K562 (cell line): Measurements from ENCODE around the gene HSD17B11. TPM values are rescaled to one million over a fixed set of nuclear protein-coding genes. Genes with fewer than 3 reads are reported as not detected.
A peak's percentile ranks its signal among the peaks of the same experiment; 100 is the strongest.

Experiments used
- ATAC-seq: fragments of 200-7000 bp; cut with Tn5 transposase; 3 replicates; pipeline ENCODE4 v1.9.1; 2020; ENCODE audit warnings: moderate library complexity
- BruUV-seq: library from RNA; stranded (reverse); fragments of 400-500 nt; replicated peaks from 2 replicates; lab custom pipeline; 2021; lab: Mats Ljungman, UMichigan
- CTCF ChIA-PET: fragments of 300-600 bp; formaldehyde crosslinking; extraction: SDS; loops from one replicate; lab custom pipeline; 2021; ENCODE audit warnings: low intra/inter-chr PET ratio; lab: Yijun Ruan, JAX
- POLR2A ChIA-PET: fragments of 300-600, 350-650 bp; sonication (Branson Sonifier 250); formaldehyde crosslinking; extraction: SDS; loops from one replicate; lab custom pipeline; 2021; ENCODE audit warnings: antibody characterized with exemption, inconsistent platforms; lab: Yijun Ruan, JAX
- DNase-seq, 4 experiments: peaks; one replicate each; pipeline versions ENCODE4 v3.0.0 to v3.0.0-alpha.2; 2011 to 2018; ENCODE audit warnings: low spot score in 3 of 4, mixed read lengths in 3 of 4; ENCODE audit errors: extremely low read depth in 1 of 4
- FAIRE-seq: peaks from 2 replicates; lab custom pipeline; 2011; peaks lifted over from hg19 to GRCh38; lab: Jason Lieb, UNC
- H2AFZ ChIP-seq: 2 replicates; pipeline ENCODE4 v1.6.0; 2011; ENCODE audit warnings: low read depth, low read length, control low read depth, inconsistent platforms
- H3K27ac ChIP-seq: fragments of 200-600 bp; 3 replicates; pipeline ENCODE4 v1.8.0; 2011; ENCODE audit warnings: low read depth, mild to moderate bottlenecking, control low read depth, inconsistent platforms, low read length, moderate library complexity, mixed read lengths; ENCODE audit errors: extremely low read depth
- H3K27me3 ChIP-seq, 2 experiments: fragments of 300-600 bp in 1 of 2; 2 replicates in 1 of 2; 3 replicates in 1 of 2; pipeline versions ENCODE4 v1.6.0 to v1.8.0; 2011; ENCODE audit warnings: inconsistent platforms in 2 of 2, low read length in 2 of 2, mild to moderate bottlenecking in 1 of 2, mixed read lengths in 1 of 2, moderate library complexity in 1 of 2; ENCODE audit not compliant: control insufficient read depth in 2 of 2, insufficient read depth in 2 of 2
- H3K36me3 ChIP-seq: fragments of 300-600 bp; 3 replicates; pipeline ENCODE4 v1.8.0; 2011; ENCODE audit warnings: mild to moderate bottlenecking, low read length, inconsistent platforms; ENCODE audit not compliant: control insufficient read depth, insufficient read depth
- H3K4me1 ChIP-seq, 2 experiments: fragments of 200-600 bp in 1 of 2; replicated peaks in 1 of 2; 2 replicates in 1 of 2; 3 replicates in 1 of 2; pipeline versions ENCODE4 v1.5.1 to v1.8.0; 2011; ENCODE audit warnings: inconsistent platforms in 2 of 2, low read length in 2 of 2, mild to moderate bottlenecking in 1 of 2, mixed read lengths in 1 of 2, moderate library complexity in 1 of 2; ENCODE audit not compliant: control insufficient read depth in 2 of 2, insufficient read depth in 2 of 2
- H3K4me2 ChIP-seq: 2 replicates; pipeline ENCODE4 v1.6.1; 2011; ENCODE audit warnings: low read length, control low read depth, inconsistent platforms, mixed read lengths; ENCODE audit not compliant: insufficient read depth
- H3K4me3 ChIP-seq: fragments of 200-600 bp; sonication (generic), shearing (Covaris generic); 2 replicates; pipeline ENCODE4 v1.5.1; 2016; ENCODE audit warnings: control low read depth, inconsistent platforms
- H3K79me2 ChIP-seq: fragments of 200-600 bp; 3 replicates; pipeline ENCODE4 v1.8.0; 2011; ENCODE audit warnings: low read length, inconsistent platforms; ENCODE audit not compliant: control insufficient read depth, insufficient read depth
- H3K9ac ChIP-seq, 2 experiments: 2 replicates each; pipeline versions ENCODE4 v1.6.0 to v1.6.1; 2011; ENCODE audit warnings: low read depth in 2 of 2, low read length in 2 of 2, control low read depth in 1 of 2, inconsistent platforms in 1 of 2, mild to moderate bottlenecking in 1 of 2, mixed read lengths in 1 of 2; ENCODE audit not compliant: insufficient read depth in 1 of 2
- H3K9me1 ChIP-seq: one replicate; pipeline ENCODE4 v1.6.0; 2011; ENCODE audit warnings: inconsistent platforms, mild to moderate bottlenecking, low read length, moderate library complexity; ENCODE audit not compliant: control insufficient read depth, insufficient read depth
- H3K9me3 ChIP-seq: replicated peaks from 2 replicates; pipeline ENCODE4 v1.5.1; 2011; ENCODE audit warnings: low read depth, low read length, inconsistent platforms; ENCODE audit not compliant: control insufficient read depth, insufficient read depth
- H4K20me1 ChIP-seq: replicated peaks from 2 replicates; pipeline ENCODE4 v1.6.1; 2011; ENCODE audit warnings: low read length, inconsistent platforms, mixed read lengths; ENCODE audit not compliant: control insufficient read depth, insufficient read depth
- CBX3 ChIP-seq, 2 experiments: IDR thresholded peaks; 1 replicate in 1 of 2; 2 replicates in 1 of 2; pipeline ENCODE4 v1.6.1; 2012; ENCODE audit warnings: inconsistent platforms in 2 of 2, low read length in 2 of 2, borderline replicate concordance in 1 of 2, control low read depth in 1 of 2
- E2F8 ChIP-seq: fragments of 450-650 bp; IDR thresholded peaks from 2 replicates; pipeline ENCODE4 v1.7.1; 2018; ENCODE audit warnings: mild to moderate bottlenecking, low read depth; ENCODE audit not compliant: partially characterized antibody
- KAT8 ChIP-seq: fragments of 450-650 bp; IDR thresholded peaks from 2 replicates; pipeline ENCODE4 v1.6.1; 2016; ENCODE audit warnings: low read depth, mild to moderate bottlenecking
- PBX2 ChIP-seq, 2 experiments: IDR thresholded peaks in 1 of 2; conservative IDR thresholded peaks in 1 of 2; 2 replicates each; pipeline ENCODE4 v1.6.1; 2016; ENCODE audit warnings: low read depth in 2 of 2, mild to moderate bottlenecking in 1 of 2, missing compliant biosample characterization in 1 of 2, missing genetic modification characterization in 1 of 2, moderate library complexity in 1 of 2
- PRMT5 ChIP-seq: sonication (generic); formaldehyde crosslinking; IDR thresholded peaks from 2 replicates; pipeline ENCODE4 v1.5.0; 2020; ENCODE audit warnings: missing genetic modification reagents
- RB1 ChIP-seq: fragments of 450-650 bp; IDR thresholded peaks from 2 replicates; pipeline ENCODE4 v1.6.1; 2017; ENCODE audit warnings: low read depth, mild to moderate bottlenecking
- SNRNP70 ChIP-seq: fragments of 200-400 bp; formaldehyde crosslinking; optimal IDR thresholded peaks from 2 replicates; pipeline ENCODE3; 2017; ENCODE audit warnings: low read depth, low read length
- ZBTB1 ChIP-seq: sonication (generic); formaldehyde crosslinking; IDR thresholded peaks from 2 replicates; pipeline ENCODE4 v1.8.1; 2023; ENCODE audit warnings: missing genetic modification reagents, low read depth, mild to moderate bottlenecking, borderline replicate concordance
- ZFP1 ChIP-seq: fragments of 450-650 bp; formaldehyde crosslinking; IDR thresholded peaks from 2 replicates; pipeline ENCODE4 v1.4.0; 2020; ENCODE audit warnings: mild to moderate bottlenecking, mixed read lengths
- ZSCAN32 ChIP-seq: fragments of 450-650 bp; formaldehyde crosslinking; IDR thresholded peaks from 2 replicates; pipeline ENCODE4 v1.4.0; 2020; ENCODE audit warnings: mild to moderate bottlenecking, moderate library complexity
- WGBS: fragments of 100-300 bp; shearing (Covaris generic); methylation state at CpG from one replicate; pipeline ENCODE4 v1.1.6; 2016; ENCODE audit warnings: low coverage, mixed read lengths; ENCODE audit not compliant: insufficient coverage; ENCODE audit errors: missing lambda C conversion rate; 5-methylcytosine and 5-hydroxymethylcytosine counted together
- in situ Hi-C: fragments of 300-500 bp; cut with MboI; formaldehyde crosslinking; loops from 4 replicates; pipeline ENCODE4 v1.15.0; 2018; ENCODE audit warnings: inconsistent platforms, mixed read lengths
- intact Hi-C: fragments of 100-400 bp; cut with micrococcal nuclease; formaldehyde crosslinking; loops from 2 replicates; pipeline ENCODE4 v1.14.2; 2022
- polyA plus RNA-seq, 8 experiments: library from polyadenylated mRNA; depleted of rRNA in 4 of 8; stranded (reverse) in 5 of 8; unstranded in 3 of 8; fragments of >200 nt; fragmentation: Nextera tagmentation in 2 of 8; fragmentation: Illumina TruSeq in 1 of 8; extraction: Ambion mirVana in 2 of 8; extraction: Trizol in 1 of 8; gene quantifications; 2 replicates each; pipeline versions ENCODE4 v1.2.1 to v1.2.3, GENCODE V29; 2011 to 2014; ENCODE audit warnings: inconsistent platforms in 1 of 8, missing spikeins in 1 of 8
- total RNA-seq, 7 experiments: library from RNA; depleted of rRNA in 6 of 7; stranded (reverse); fragments of >200 nt in 6 of 7; fragmentation: Illumina TruSeq in 2 of 7; extraction: Trizol in 2 of 7; gene quantifications; 2 replicates each; pipeline versions ENCODE4 v1.2.1 to v1.2.3, GENCODE V29; 2011 to 2021; ENCODE audit warnings: low replicate concordance in 1 of 7

The HSD17B11 gene
- total and polyA plus RNA-seq, 9 of the 15 experiments (the other 6 are each of a cell fraction or from before 2014, with no cell fraction given) = 26.0 to 108 (median 81.0) TPM

GRCh38 chr4:87333267-87333666, 57.7 kb downstream of the HSD17B11 start:
- 91% methylated on average over 1 of the region's 1 CpG for WGBS
- no peak for FAIRE-seq
- H2AFZ ChIP-seq = no peak overlapping the region
- TF ChIP-seq E2F8 = no peak
- no peak for TF ChIP-seq ZBTB1
- TF ChIP-seq ZSCAN32 = no peak
- TF ChIP-seq KAT8 = no peak
- no peak for TF ChIP-seq SNRNP70
- no peak for TF ChIP-seq PRMT5 (CRISPR knock-in tag)
- no peak for TF ChIP-seq PBX2 (CRISPR knock-in tag; IDR thresholded peaks at IDR 0.05; ENCODE audit: low read depth)
- no peak for TF ChIP-seq PBX2 (tag; conservative IDR thresholded peaks at IDR 0.05; ENCODE audit: low read depth)
- TF ChIP-seq ZFP1 (CRISPR knock-in tag) = peak; percentile 90
- TF ChIP-seq CBX3 (IDR thresholded peaks at IDR 0.05; ENCODE audit: borderline replicate concordance in 1 of 2, low read length in 2 of 2) = 0 out of 3 replicates have a peak, but pooled peaks of 1 of the 2 experiments have one; percentile 28
- no peak for TF ChIP-seq RB1
- TF ChIP-seq, all 486 proteins: peak for 2
- ATAC-seq (no peak), DNase-seq (no peak)
- no TSS peak for BruUV-seq
- Histone ChIP-seq H3K27ac (no peak overlapping the region), H3K4me1 (no peaks in the 10 kb centered on the region), H3K36me3 (peaks cover 22% of the 10 kb centered on the region; the same call in 2 of the 3 replicates), H3K4me3 (no peak overlapping the region), H3K4me2 (no peak overlapping the region), H4K20me1 (no peaks in the 10 kb centered on the region), H3K9me3 (no peaks in the 10 kb centered on the region; the same call in 1 of the 2 replicates), H3K9ac (no peak overlapping the region), H3K27me3 (no peaks in the 10 kb centered on the region), H3K9me1 (no peaks in the 10 kb centered on the region), H3K79me2 (no peaks in the 10 kb centered on the region)
- ChIA-PET POLR2A (interaction anchor here (0.6 kb wide), 2 partner anchors 1578 to 1792 kb away, joined by 4 read pairs; no protein-coding TSS in a partner anchor), CTCF (no interaction called here)
- intact Hi-C loops = no loop called here
- in situ Hi-C loops = no loop called here
